K562 (cell line): ENCODE measurements around the gene CYP11A1.

Experiments
- ATF4 ChIP-seq: fragments of 450-650 bp; formaldehyde crosslinking; IDR thresholded peaks from 2 replicates; pipeline ENCODE4 v1.4.0; 2022; ENCODE audit warnings: mild to moderate bottlenecking, moderate library complexity
- EZH2 ChIP-seq: IDR thresholded peaks from 2 replicates; pipeline ENCODE4 v1.6.1; 2012; ENCODE audit warnings: low read depth, mild to moderate bottlenecking, inconsistent platforms, low read length, borderline replicate concordance
- FOXM1 ChIP-seq, 2 experiments: fragments of 450-650 bp in 1 of 2; sonication (generic) in 1 of 2; formaldehyde crosslinking in 1 of 2; IDR thresholded peaks; 2 replicates each; pipeline versions ENCODE4 v1.6.1 to v1.9.0; 2017 to 2022; ENCODE audit warnings: low read depth in 2 of 2, mild to moderate bottlenecking in 2 of 2, missing genetic modification reagents in 1 of 2, moderate library complexity in 1 of 2
- HMG20B ChIP-seq: fragments of 250-450 bp; sonication (Bioruptor Pico); IDR thresholded peaks from 2 replicates; pipeline ENCODE4 v1.5.0; 2021; ENCODE audit warnings: mild to moderate bottlenecking
- NFE2L1 ChIP-seq: fragments of 450-650 bp; IDR thresholded peaks from 2 replicates; pipeline ENCODE4 v1.6.1; 2016; ENCODE audit warnings: missing genetic modification characterization, low read depth, mild to moderate bottlenecking, missing compliant biosample characterization, moderate library complexity, borderline replicate concordance
- NR3C1 ChIP-seq: sonication (generic); formaldehyde crosslinking; IDR thresholded peaks from 2 replicates; pipeline ENCODE4 v1.8.1; 2022; ENCODE audit warnings: missing genetic modification reagents
- POLR2AphosphoS5 ChIP-seq: IDR thresholded peaks from 2 replicates; pipeline ENCODE4 v1.6.1; 2011; ENCODE audit warnings: mild to moderate bottlenecking, low read depth, low read length, moderate library complexity; ENCODE audit not compliant: control insufficient read depth, insufficient read depth
- PURB ChIP-seq: sonication (generic); formaldehyde crosslinking; IDR thresholded peaks from 2 replicates; pipeline ENCODE4 v1.9.0; 2021; ENCODE audit warnings: low read depth, mild to moderate bottlenecking, missing genetic modification reagents
- REST ChIP-seq, 2 experiments: fragments of 450-650 bp; formaldehyde crosslinking in 1 of 2; IDR thresholded peaks; 2 replicates each; pipeline versions ENCODE4 v1.4.0 to v1.6.1; 2014 to 2020; ENCODE audit warnings: mild to moderate bottlenecking in 2 of 2, borderline replicate concordance in 1 of 2, low read depth in 1 of 2
- ZNF311 ChIP-seq: fragments of 250-450 bp; sonication (Bioruptor Pico); IDR thresholded peaks from 2 replicates; pipeline ENCODE4 v1.4.0; 2020; ENCODE audit warnings: mild to moderate bottlenecking, moderate library complexity
- TF ChIP-seq, protein P1 (sequence below): sonication (generic); formaldehyde crosslinking; IDR thresholded peaks from 2 replicates; pipeline ENCODE4 v1.8.0; 2022; ENCODE audit warnings: missing genetic modification reagents, mild to moderate bottlenecking, borderline replicate concordance
- TF ChIP-seq, protein P2 (sequence below), 3 experiments: IDR thresholded peaks in 2 of 3; conservative IDR thresholded peaks in 1 of 3; 2 replicates each; pipeline ENCODE4 v1.5.1; 2011 to 2012; ENCODE audit warnings: low read length in 3 of 3, mild to moderate bottlenecking in 3 of 3, control low read depth in 2 of 3, improper control_type of control experiment in 1 of 3, inconsistent platforms in 1 of 3, low read depth in 1 of 3, mixed read lengths in 1 of 3, moderate library complexity in 1 of 3; ENCODE audit not compliant: insufficient read depth in 2 of 3

GRCh38 chr15:74414081-74414580 is 46.7 kb upstream of the CYP11A1 start:
- TF ChIP-seq, protein P1, sequence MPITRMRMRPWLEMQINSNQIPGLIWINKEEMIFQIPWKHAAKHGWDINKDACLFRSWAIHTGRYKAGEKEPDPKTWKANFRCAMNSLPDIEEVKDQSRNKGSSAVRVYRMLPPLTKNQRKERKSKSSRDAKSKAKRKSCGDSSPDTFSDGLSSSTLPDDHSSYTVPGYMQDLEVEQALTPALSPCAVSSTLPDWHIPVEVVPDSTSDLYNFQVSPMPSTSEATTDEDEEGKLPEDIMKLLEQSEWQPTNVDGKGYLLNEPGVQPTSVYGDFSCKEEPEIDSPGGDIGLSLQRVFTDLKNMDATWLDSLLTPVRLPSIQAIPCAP (CRISPR knock-in tag): no peak
- TF ChIP-seq EZH2 (no peak), HMG20B (CRISPR knock-in tag) (no peak), ATF4 (no peak), NR3C1 (CRISPR knock-in tag) (no peak), REST (IDR thresholded peaks at IDR 0.05; ENCODE audit: borderline replicate concordance) (no peak), REST (CRISPR knock-in tag; IDR thresholded peaks at IDR 0.05; ENCODE audit: low read depth) (no peak), PURB (CRISPR knock-in tag) (no peak), POLR2AphosphoS5 (no peak), FOXM1 (IDR thresholded peaks at IDR 0.05; ENCODE audit: low read depth) (no peak), FOXM1 (CRISPR knock-in tag; IDR thresholded peaks at IDR 0.05; ENCODE audit: low read depth) (no peak), NFE2L1 (no peak), ZNF311 (CRISPR knock-in tag) (no peak)
- TF ChIP-seq, protein P2, sequence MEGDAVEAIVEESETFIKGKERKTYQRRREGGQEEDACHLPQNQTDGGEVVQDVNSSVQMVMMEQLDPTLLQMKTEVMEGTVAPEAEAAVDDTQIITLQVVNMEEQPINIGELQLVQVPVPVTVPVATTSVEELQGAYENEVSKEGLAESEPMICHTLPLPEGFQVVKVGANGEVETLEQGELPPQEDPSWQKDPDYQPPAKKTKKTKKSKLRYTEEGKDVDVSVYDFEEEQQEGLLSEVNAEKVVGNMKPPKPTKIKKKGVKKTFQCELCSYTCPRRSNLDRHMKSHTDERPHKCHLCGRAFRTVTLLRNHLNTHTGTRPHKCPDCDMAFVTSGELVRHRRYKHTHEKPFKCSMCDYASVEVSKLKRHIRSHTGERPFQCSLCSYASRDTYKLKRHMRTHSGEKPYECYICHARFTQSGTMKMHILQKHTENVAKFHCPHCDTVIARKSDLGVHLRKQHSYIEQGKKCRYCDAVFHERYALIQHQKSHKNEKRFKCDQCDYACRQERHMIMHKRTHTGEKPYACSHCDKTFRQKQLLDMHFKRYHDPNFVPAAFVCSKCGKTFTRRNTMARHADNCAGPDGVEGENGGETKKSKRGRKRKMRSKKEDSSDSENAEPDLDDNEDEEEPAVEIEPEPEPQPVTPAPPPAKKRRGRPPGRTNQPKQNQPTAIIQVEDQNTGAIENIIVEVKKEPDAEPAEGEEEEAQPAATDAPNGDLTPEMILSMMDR (IDR thresholded peaks at IDR 0.05 in 2 of 3, conservative IDR thresholded peaks at IDR 0.05 in 1 of 3; ENCODE audit: insufficient read depth in 2 of 3, low read depth in 1 of 3, low read length in 3 of 3): no peak
